Measurements from ENCODE around the gene ABHD2. TPM values are rescaled to one million over a fixed set of nuclear protein-coding genes. Genes with fewer than 3 reads are reported as not detected.

The ABHD2 gene
- total RNA-seq, 1 donor from 2014 or later = 185 TPM

- no peak for DNase-seq (ENCODE audit: low spot score)
- intact Hi-C loops (cut with DNase I) = no loop called here
These were observed 62.0 kb downstream of the ABHD2 start for GRCh38 chr15:89150287-89150686.

GRCh38 chr15:89150762-89151664 is 62.8 kb downstream of the ABHD2 start:
- intact Hi-C loops (cut with DNase I) = no loop called here
- DNase-seq (ENCODE audit: low spot score) = peak; percentile 27

- peak; percentile 26 for DNase-seq (ENCODE audit: low spot score)
- intact Hi-C loops (cut with DNase I) = no loop called here
These were observed 66.9 kb downstream of the ABHD2 start for GRCh38 chr15:89155122-89155521.

- peak; percentile 65 for DNase-seq (ENCODE audit: low spot score)
- intact Hi-C loops (cut with DNase I) = no loop called here
These were observed 67.4 kb downstream of the ABHD2 start for GRCh38 chr15:89155656-89156055.

- intact Hi-C loops (cut with DNase I) = no loop called here
- DNase-seq (ENCODE audit: low spot score) = no peak
These were observed 68.8 kb downstream of the ABHD2 start for GRCh38 chr15:89157061-89157460.

GRCh38 chr15:89157918-89158564 is 69.8 kb downstream of the ABHD2 start:
- peak; percentile 27 for DNase-seq (ENCODE audit: low spot score)
- intact Hi-C loops (cut with DNase I) = no loop called here

- intact Hi-C loops (cut with DNase I) = no loop called here
- DNase-seq (ENCODE audit: low spot score) = no peak
These were observed 73.4 kb downstream of the ABHD2 start for GRCh38 chr15:89161666-89162065.

- intact Hi-C loops (cut with DNase I) = no loop called here
- DNase-seq (ENCODE audit: low spot score) = peak; percentile 15
These were observed 75.2 kb downstream of the ABHD2 start for GRCh38 chr15:89163271-89164055.

- no peak for DNase-seq (ENCODE audit: low spot score)
- intact Hi-C loops (cut with DNase I) = no loop called here
These were observed 76.5 kb downstream of the ABHD2 start for GRCh38 chr15:89164712-89165211.

- intact Hi-C loops (cut with DNase I) = no loop called here
- no peak for DNase-seq (ENCODE audit: low spot score)
These were observed 77.4 kb downstream of the ABHD2 start for GRCh38 chr15:89165677-89166076.

GRCh38 chr15:89167267-89168176 is 79.3 kb downstream of the ABHD2 start:
- DNase-seq (ENCODE audit: low spot score) = no peak
- intact Hi-C loops (cut with DNase I) = no loop called here

GRCh38 chr15:89168316-89168833 is 80.1 kb downstream of the ABHD2 start:
- intact Hi-C loops (cut with DNase I) = no loop called here
- DNase-seq (ENCODE audit: low spot score) = no peak

- intact Hi-C loops (cut with DNase I) = no loop called here
- DNase-seq (ENCODE audit: low spot score) = peak; percentile 47
These were observed 82.1 kb downstream of the ABHD2 start for GRCh38 chr15:89170364-89170763.

GRCh38 chr15:89171136-89172072 is 83.1 kb downstream of the ABHD2 start:
- DNase-seq (ENCODE audit: low spot score) = no peak
- intact Hi-C loops (cut with DNase I) = no loop called here

- DNase-seq (ENCODE audit: low spot score) = no peak
- intact Hi-C loops (cut with DNase I) = no loop called here
These were observed 84.7 kb downstream of the ABHD2 start for GRCh38 chr15:89172921-89173320.

GRCh38 chr15:89174476-89174875 is 86.2 kb downstream of the ABHD2 start:
- DNase-seq (ENCODE audit: low spot score) = no peak
- intact Hi-C loops (cut with DNase I) = no loop called here

- DNase-seq (ENCODE audit: low spot score) = no peak
- intact Hi-C loops (cut with DNase I) = loop anchor here (2.0 to 5.0 kb wide), 2 partner anchors 38 to 281 kb away; partner anchors contain the start of gene HAPLN3
These were observed 87.4 kb downstream of the ABHD2 start for GRCh38 chr15:89175617-89176191.

All from cardiac septum (tissue), 1 donor.